LNCAP (cell line): ENCODE data around the gene PITPNM3.

Experiments used
- CTCF ChIP-seq: fragments of 450-650 bp; IDR thresholded peaks from 2 replicates; pipeline ENCODE4 v1.5.1; 2017; ENCODE audit warnings: mild to moderate bottlenecking

Gene PITPNM3

DNA sequence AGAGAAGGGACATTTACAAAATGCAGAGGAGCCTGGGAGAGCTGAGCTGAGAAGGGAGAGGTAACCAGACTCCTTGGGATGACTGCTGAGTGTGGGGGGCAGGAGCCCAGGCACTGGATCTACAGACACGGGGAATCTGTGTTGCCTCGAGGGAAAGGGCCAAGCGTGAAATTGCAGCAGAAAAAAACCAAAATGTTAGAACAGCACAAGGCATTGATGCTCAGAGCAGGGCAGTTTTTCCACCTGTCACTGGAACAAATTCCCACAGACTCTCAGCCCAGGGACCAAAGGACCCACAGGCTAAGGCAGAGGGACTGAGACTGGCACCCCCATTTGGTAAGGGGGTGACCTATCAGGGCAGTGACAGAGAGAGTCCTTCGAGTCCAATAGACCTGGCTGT, 2.0 kb downstream of the PITPNM3 start:
- TF ChIP-seq CTCF, result no peak

GRCh38 chr17:6551869-6552531, 4.4 kb downstream of the PITPNM3 start:
- no peak for TF ChIP-seq CTCF

GRCh38 chr17:6551356-6551755, 5.0 kb downstream of the PITPNM3 start:
- TF ChIP-seq CTCF, result no peak

GRCh38 chr17:6549384-6550036, 6.8 kb downstream of the PITPNM3 start:
- no peak for TF ChIP-seq CTCF

GRCh38 chr17:6548578-6549330, 7.6 kb downstream of the PITPNM3 start:
- TF ChIP-seq CTCF, result no peak

DNA sequence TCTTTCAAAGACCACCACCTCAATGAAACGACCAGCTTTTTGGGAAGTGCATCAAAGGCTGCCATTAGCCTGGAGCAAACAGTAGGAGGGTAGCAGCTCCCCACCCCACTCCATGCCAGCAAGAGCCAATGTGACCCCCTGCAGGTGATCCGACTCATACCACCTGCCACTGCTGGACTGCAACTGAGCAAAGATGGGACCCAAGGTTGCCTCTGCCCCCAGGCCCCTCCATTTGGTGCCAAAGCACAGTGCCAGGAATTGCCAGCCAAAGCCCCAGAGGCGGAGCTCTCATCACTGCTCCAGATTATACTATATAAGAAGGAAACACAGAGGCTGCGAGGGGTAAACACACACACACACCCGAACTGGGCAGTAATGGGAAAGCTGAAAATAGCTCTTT, 8.3 kb downstream of the PITPNM3 start:
- TF ChIP-seq CTCF, result no peak

- no peak for TF ChIP-seq CTCF
Measured at GRCh38 chr17:6547336-6547735, 9.0 kb downstream of the PITPNM3 start.
